HG02938 (cell line): Measurements from ENCODE around the gene CBL.

Experiments used
- ATAC-seq: cut with Tn5 transposase; IDR thresholded peaks from one replicate; pipeline ENCODE4 v1.9.1; 2021; ENCODE audit warnings: mild to moderate bottlenecking, moderate library complexity; ENCODE audit not compliant: unreplicated experiment

The CBL gene

DNA sequence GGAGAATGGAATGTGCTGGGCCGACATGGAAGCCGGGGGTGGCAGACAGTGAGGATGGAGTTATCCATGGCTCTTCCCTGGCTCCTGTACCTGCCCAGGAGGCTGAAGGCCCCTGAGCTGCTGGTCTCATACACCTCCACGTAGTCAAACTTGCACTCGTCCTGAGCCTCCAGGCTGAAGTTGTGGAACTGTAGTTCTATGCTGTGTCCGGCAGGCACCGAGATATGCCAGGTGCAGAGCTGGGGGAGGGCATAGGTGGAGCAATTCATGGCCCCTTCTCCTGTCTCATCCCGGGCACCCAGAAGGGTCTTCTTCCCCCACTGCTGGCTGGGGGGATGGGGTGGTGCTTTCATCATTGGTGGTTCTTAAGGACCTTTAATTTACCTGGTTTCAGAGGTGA, 137.6 kb downstream of the CBL start:
- ATAC-seq = no peak

DNA sequence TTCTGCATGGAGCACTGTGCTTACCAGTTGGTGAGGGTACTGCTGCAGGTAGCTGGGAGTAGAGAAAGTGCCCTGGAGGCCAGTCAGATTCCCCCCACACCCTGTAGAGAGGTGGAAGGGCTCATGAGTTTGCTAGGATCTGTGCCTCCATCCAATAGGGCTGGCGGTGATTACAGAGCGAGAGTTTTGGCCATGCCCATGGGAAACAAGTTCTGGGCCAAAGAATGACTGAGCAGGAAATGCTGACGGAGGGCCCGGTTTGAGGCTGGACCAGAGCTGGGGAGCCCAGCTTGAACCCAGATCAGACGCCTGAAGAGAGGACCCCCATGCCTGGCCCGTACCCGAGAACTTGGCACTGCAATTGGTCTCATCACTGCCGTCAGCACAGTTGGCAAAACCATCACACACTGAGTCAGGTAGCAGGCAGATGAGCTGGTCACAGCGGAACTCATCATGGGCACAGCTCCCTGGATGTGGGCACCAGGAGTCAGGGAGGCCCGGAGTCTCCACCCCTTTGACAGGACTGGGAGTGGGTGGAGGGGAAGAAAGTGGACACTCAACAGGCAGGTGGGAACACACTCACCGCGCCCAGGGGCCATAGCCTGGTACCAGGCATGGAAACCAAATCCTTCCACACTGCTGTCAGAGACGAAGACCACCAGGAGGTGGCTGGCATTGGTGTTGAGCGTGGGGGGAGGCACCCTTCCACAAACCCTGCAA, 138.3 kb downstream of the CBL start:
- ATAC-seq = no peak

DNA sequence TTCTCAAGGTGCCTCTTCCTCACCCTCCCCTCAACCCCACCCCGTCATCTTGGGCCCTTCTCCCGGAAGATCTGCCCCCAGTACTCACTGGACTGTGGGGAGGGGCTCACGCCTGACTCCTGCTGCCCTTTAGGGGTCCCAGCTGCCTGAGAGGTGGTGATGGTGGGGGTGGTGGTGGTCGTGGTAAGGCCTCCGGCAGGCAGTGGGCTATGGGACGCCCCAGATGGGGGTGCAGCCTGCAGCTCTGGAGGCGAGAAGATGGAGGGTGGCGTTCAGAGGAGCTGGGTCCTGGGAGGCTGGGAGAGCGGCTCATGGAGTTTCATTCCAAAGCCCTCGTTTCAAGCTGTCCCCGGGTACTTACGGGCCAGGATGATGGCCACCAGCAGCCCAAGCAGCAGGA, 139.5 kb downstream of the CBL start:
- ATAC-seq = no peak

DNA sequence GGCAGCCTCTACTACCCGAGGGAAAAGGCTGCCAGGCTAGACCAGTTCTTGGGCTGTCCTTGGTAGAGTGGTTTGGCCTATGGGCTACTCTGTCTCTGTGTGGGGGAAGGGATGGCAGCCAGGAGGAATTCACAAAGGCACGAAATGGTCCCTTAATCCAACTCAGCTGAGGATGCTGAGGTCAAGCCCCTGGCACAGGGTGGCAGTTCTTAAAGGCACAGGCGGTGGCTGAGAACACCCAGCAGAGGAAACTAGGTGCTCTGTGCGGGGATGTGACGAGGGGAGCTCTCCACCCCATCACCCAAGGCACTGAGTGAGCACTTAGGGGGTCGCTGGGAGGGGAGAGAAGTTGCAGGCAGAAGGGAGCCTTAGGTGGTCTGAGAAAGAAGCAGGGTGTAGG, 140.5 kb downstream of the CBL start, which contains the start of gene MFRP:
Gene MFRP, minus strand, starts transcription at position 101 of the 400 bp plus-strand sequence. CDS start 192 bp downstream, outside the sequence.
- ATAC-seq = no peak

DNA sequence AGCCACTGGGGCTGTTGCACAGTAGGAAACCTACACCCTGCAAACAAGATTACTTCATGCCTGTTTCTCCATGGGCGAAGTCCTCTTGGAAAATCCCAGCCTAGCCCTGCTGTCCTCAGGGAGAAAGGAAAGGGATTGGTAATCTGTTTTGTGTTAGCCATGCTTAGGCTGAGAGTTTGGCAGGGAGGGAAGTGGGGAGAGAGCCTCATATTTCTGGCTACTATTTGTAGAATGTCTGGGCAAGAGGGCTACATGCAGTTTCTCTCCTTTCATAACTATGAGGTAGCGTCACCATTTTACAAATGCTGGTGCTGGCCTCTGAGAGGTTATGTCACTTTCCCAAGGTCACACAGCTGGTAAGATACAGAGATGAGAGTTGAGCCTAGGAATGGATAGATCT, 141.1 kb downstream of the CBL start:
- ATAC-seq = no peak

DNA sequence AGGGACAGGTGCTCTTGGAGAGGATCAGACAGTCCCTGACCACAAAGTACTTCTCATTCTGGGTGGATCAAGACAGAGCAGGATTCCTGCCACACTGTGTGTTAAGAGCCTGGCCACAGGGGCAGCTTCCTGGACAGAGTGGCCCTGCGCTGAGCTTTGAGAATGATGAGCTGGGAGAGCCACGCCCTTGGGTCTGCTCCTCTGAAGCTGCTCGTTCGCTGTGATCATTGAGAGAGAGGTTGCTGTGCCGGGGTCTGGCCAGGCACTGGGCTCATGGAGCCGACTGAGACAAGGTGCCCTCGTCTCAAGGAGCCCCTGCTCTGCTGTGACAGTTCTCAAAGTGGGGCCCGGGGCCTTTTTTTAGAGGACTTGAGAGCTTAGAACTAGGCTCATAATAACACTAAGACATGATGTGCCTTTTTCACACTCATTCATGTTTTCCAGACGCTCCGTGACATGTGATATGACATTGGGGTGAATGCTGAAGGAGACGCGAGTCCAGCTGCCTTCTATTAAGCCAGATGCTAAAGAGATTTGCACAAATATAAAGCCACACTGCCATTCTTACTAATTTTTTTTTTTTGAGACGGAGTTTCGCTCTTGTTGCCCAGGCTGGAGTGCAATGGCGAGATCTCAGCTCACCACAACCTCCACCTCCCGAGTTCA, 141.9 kb downstream of the CBL start:
- no peak for ATAC-seq

DNA sequence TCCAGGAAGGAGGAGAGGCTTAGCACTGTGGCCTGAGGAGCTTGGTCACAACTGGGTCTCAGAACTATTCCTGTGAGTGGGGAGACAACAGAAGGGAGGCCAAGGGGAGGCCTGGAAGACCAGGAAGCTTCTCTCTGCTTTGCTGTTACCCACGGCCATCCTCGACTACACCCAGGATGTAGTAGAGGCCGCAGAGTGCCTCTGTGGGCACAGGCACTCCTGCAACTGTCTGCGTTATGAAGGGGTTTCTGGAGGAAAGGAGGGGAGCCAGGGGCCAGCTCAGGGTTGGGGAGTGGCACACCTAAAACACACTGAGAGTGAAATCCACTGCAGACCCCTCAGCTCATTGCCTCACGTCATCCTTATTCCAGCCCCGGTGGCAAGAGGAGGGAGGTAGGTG, 144.2 kb downstream of the CBL start:
- no peak for ATAC-seq

DNA sequence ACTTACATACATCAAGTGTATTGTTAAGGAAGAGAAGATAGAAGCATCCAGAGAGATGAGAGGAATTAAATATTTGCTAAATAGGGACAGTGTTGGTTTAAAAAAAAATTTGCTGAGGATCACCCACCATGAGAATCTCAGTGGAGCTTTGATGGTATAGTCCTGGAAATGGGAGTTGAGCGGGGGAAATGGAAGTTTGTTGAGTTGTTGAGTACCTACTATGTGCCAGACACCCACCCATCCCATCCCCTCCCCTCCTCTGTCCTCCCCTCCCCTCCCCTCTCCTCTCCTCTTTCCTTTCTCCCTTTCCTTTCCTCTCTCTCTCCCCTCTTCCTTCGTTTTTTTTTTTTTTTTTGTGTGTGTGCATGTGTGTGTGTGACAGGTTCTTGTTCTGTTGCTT, 145.1 kb downstream of the CBL start:
- ATAC-seq = no peak

DNA sequence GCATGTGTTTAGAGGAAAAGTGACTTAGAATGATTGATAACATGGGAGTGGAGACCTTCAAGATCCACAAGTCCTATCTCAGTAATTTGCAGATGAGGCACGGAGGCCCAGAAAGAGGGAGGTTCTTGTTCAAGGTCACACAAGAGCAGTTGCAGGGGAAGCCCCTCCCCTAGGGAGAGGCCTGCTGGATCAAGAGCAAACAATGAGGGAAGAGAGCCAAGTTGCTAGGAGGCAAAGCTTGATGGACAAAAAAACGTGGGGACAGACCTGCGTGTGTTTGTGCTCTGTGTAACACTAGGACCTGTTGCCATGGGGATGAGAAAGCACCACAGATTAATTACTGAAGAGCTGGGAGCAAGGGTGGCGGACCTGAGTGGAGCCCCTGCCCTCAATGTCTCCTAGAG, 146.7 kb downstream of the CBL start:
- no peak for ATAC-seq

DNA sequence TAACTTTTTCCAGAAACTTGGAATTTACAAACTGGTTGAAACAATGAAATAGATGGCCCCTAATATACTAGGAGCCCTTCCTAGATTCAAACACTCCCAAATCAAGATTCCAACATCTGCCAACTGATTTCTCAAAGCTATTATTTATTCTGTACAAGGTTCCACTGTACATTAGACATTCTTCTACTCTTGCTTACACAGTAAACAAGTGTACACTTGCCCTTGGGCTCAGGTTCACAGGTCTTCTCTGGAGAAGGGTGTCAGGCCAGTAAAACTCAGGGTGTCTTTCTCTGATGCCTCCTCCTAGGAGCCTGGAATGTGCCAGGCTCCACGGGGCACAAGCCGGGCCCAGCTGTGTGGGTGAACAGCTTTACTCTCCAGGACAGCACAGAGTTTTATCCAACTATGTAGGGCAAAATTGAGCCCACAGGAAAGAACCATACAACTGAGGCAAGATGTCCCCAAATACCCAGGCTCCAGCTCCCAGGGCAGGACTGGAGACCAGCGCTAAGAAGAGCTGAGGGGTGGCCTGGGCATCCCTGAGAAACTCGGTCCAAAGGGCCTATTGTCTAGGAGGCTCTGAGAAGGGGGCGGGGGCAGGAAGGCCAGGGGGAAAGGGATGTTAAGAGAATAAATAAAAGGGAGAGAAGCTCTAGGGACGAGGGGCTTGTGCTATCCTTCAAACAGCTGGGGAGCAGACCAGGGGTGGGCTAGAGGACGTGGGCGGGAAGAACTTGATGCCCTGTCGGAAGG, 149.1 kb downstream of the CBL start:
- no peak for ATAC-seq

DNA sequence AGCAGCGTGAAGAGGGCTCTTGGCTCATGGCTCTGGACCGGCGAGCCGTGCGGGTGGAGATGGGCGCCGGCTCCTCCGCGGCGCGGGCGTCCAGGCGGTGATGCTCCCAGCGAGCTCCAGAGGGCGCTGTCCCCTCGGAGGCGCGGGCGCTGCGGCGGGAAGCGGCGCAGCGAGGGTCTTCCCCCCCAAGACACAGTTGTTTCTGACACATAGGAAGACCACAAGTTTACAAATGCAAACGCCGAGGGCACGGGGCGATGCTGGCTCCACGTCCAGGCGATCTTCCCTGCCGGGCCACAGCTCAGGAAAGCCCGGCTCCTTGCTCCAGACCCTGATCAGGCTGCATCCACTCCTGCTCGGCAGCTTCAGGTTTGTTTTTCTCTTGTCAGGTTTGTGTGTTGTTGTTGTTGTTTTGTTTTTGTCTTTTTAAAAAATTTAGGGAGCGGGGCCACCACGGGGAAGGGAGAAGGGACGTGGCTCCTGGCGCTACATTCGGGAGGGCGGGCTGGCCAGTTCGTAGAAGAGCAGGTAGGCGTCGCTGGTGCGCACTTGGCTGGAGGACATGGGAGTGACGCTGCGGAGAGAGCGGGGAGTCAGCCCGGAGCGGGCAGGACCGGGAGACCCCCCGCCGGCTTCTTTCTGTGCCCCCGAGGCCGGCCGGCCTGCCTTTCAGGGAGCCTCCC, 150.4 kb downstream of the CBL start:
- no peak for ATAC-seq

DNA sequence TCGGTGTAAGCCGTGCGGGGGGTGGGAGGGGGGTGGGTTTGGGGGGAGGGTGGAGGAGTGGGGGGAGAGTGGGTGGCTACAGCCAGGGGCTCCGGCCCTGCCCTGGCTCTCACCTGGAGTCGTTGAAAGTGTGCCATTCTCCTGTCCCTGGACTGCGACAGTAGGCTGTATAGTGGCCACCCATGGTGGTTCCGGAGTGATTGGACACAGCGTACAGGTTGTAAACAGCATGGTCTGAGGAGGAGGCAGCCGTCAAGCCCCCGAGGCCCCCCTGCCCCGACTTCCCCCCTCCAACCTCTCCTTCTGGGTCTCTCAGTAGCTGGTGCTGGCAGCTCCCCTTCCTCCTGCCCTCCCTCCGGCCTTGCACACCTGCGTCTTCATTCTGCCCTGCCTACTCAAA, 150.9 kb downstream of the CBL start:
- no peak for ATAC-seq
